Bone marrow (tissue), 2 donors: ENCODE results near the gene GSX2.

Experiments used
- DNase-seq, 2 donors: peaks; one replicate each; lab custom pipeline; 2025; lab: John Stamatoyannopoulos, UW

GSX2 gene

GRCh38 chr4:54077812-54078211, 22.2 kb upstream of the GSX2 start:
- no peak for DNase-seq

GRCh38 chr4:54082168-54082567, 17.8 kb upstream of the GSX2 start:
- no peak for DNase-seq

GRCh38 chr4:54085284-54085683, 14.7 kb upstream of the GSX2 start:
- no peak for DNase-seq

- DNase-seq = no peak
Measured at GRCh38 chr4:54089875-54090274, 10.1 kb upstream of the GSX2 start.

GRCh38 chr4:54090404-54090803, 9.6 kb upstream of the GSX2 start:
- no peak for DNase-seq

GRCh38 chr4:54090804-54091623, 8.9 kb upstream of the GSX2 start:
- no peak for DNase-seq

- DNase-seq = peak in 1 of 2 donors; percentile 15
Measured at GRCh38 chr4:54091637-54092404, 8.1 kb upstream of the GSX2 start.

- DNase-seq = no peak
Measured at GRCh38 chr4:54092405-54093323, 7.3 kb upstream of the GSX2 start.

GRCh38 chr4:54093324-54094240, 6.4 kb upstream of the GSX2 start:
- no peak for DNase-seq

GRCh38 chr4:54094451-54094850, 5.5 kb upstream of the GSX2 start:
- DNase-seq = no peak

- DNase-seq = no peak
Measured at GRCh38 chr4:54095110-54095825, 4.7 kb upstream of the GSX2 start.

- no peak for DNase-seq
Measured at GRCh38 chr4:54096295-54096962, 3.5 kb upstream of the GSX2 start.

- DNase-seq = no peak
Measured at GRCh38 chr4:54097152-54097551, 2.8 kb upstream of the GSX2 start.

GRCh38 chr4:54098375-54098774, 1.6 kb upstream of the GSX2 start:
- DNase-seq = no peak

GRCh38 chr4:54099287-54099747, 646 bp upstream of the GSX2 start:
- DNase-seq = no peak

- no peak for DNase-seq
Measured at GRCh38 chr4:54100595-54101189, 729 bp downstream of the GSX2 start.

GRCh38 chr4:54101190-54102041, 1.5 kb downstream of the GSX2 start:
- no peak for DNase-seq

- DNase-seq = no peak
Measured at GRCh38 chr4:54102531-54103106, 2.7 kb downstream of the GSX2 start.
